ENCODE data around the gene BLOC1S6. TPM values are rescaled to one million over a fixed set of nuclear protein-coding genes. Genes with fewer than 3 reads are reported as not detected.
A peak's percentile ranks its signal among the peaks of the same experiment; 100 is the strongest.

BLOC1S6 gene
- total and polyA plus RNA-seq, 2 of the 13 experiments (the other 11 are each of a cell fraction or from before 2014, with no cell fraction given), result 11.8 to 44.3 TPM

DNA sequence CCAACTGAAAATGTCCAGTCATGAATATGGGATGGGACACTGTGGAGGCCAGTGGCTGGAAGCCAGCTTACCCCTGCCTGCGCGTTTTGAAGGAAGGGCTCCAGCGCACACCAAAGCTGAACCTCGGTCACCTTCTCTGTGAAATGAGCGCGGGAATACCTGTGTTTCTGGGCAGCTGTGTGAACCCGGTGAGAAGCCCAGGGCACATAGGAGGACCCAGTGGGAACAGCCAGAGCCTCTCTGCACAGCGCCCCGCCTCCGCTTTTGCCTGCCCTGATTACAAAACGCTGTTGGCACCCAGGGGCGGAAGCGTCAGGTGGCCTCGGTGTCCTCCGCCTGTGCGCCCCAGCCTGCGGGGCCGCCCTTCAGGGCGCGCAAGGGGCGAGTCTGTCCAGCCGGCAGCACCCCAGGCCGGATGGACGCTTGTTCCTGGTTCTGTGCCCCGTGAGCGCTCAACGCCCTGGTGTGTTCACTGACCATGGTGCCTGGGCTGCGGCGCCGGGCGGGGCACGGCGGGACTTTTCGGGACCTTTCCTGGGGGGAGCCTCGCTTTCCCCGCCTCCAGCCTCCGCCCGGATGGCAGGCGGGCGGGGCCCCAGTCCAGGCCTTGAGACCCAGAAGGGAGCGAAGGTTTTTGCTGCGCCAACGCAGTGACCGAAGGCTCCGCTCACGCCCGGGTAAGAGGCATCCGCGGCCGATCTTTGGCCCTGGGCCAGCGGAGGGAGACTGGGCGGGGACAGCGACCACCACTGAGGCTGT lies 47.4 kb downstream of the BLOC1S6 start, which contains the start of gene SQOR (continued):
- TF ChIP-seq, protein P1, sequence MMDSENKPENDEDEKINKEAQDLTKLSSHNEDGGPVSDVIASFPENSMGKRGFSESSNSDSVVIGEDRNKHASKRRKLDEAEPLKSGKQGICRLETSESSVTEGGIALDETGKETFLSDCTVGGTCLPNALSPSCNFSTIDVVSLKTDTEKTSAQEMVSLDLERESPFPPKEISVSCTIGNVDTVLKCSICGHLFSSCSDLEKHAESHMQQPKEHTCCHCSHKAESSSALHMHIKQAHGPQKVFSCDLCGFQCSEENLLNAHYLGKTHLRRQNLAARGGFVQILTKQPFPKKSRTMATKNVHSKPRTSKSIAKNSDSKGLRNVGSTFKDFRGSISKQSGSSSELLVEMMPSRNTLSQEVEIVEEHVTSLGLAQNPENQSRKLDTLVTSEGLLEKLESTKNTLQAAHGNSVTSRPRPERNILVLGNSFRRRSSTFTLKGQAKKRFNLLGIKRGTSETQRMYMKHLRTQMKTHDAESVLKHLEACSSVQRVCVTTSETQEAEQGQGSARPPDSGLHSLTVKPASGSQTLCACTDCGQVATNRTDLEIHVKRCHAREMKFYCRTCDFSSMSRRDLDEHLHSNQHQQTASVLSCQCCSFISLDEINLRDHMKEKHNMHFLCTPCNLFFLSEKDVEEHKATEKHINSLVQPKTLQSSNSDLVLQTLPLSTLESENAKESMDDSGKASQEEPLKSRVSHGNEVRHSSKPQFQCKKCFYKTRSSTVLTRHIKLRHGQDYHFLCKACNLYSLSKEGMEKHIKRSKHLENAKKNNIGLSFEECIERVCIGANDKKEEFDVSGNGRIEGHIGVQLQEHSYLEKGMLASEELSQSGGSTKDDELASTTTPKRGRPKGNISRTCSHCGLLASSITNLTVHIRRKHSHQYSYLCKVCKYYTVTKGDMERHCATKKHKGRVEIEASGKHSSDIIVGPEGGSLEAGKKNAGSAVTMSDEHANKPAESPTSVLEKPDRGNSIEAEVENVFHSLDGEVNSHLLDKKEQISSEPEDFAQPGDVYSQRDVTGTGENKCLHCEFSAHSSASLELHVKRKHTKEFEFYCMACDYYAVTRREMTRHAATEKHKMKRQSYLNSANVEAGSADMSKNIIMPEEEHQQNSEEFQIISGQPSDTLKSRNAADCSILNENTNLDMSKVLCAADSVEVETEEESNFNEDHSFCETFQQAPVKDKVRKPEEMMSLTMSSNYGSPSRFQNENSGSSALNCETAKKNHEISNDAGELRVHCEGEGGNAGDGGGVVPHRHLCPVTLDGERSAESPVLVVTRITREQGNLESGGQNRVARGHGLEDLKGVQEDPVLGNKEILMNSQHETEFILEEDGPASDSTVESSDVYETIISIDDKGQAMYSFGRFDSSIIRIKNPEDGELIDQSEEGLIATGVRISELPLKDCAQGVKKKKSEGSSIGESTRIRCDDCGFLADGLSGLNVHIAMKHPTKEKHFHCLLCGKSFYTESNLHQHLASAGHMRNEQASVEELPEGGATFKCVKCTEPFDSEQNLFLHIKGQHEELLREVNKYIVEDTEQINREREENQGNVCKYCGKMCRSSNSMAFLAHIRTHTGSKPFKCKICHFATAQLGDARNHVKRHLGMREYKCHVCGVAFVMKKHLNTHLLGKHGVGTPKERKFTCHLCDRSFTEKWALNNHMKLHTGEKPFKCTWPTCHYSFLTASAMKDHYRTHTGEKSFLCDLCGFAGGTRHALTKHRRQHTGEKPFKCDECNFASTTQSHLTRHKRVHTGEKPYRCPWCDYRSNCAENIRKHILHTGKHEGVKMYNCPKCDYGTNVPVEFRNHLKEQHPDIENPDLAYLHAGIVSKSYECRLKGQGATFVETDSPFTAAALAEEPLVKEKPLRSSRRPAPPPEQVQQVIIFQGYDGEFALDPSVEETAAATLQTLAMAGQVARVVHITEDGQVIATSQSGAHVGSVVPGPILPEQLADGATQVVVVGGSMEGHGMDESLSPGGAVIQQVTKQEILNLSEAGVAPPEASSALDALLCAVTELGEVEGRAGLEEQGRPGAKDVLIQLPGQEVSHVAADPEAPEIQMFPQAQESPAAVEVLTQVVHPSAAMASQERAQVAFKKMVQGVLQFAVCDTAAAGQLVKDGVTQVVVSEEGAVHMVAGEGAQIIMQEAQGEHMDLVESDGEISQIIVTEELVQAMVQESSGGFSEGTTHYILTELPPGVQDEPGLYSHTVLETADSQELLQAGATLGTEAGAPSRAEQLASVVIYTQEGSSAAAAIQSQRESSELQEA (CRISPR knock-in tag; IDR thresholded peaks at IDR 0.05; ENCODE audit: not compliant biosample characterization), result peak; percentile 46
- TF ChIP-seq SP2 (CRISPR knock-in tag; IDR thresholded peaks at IDR 0.05) (no peak), ZNF34 (CRISPR knock-in tag; IDR thresholded peaks at IDR 0.05; ENCODE audit: borderline replicate concordance) (no peak; the same call in 1 of the 2 replicates), ARHGAP35 (CRISPR knock-in tag; IDR thresholded peaks at IDR 0.05; ENCODE audit: borderline replicate concordance) (peak; percentile 75; the same call in 1 of the 2 replicates), RFX1 (IDR thresholded peaks at IDR 0.05) (no peak), ZNF224 (CRISPR knock-in tag; IDR thresholded peaks at IDR 0.05) (peak; percentile 26; the same call in 1 of the 2 replicates), HNRNPUL1 (IDR thresholded peaks at IDR 0.05; ENCODE audit: low read depth, low read length) (no peak), RBM22 (optimal IDR thresholded peaks at IDR 0.05; ENCODE audit: low read length) (no peak), HMGA1 (CRISPR knock-in tag; conservative IDR thresholded peaks at IDR 0.05) (no peak), ZSCAN31 (CRISPR knock-in tag; IDR thresholded peaks at IDR 0.05; ENCODE audit: low read depth) (peak; percentile 70), ZKSCAN1 (IDR thresholded peaks at IDR 0.05; ENCODE audit: low read length) (no peak), ZSCAN29 (CRISPR knock-in tag; conservative IDR thresholded peaks at IDR 0.05) (peak; percentile 88), ZNF335 (CRISPR knock-in tag; IDR thresholded peaks at IDR 0.05) (peak; percentile 33; the same call in 1 of the 2 replicates)
- TF ChIP-seq, protein P2, sequence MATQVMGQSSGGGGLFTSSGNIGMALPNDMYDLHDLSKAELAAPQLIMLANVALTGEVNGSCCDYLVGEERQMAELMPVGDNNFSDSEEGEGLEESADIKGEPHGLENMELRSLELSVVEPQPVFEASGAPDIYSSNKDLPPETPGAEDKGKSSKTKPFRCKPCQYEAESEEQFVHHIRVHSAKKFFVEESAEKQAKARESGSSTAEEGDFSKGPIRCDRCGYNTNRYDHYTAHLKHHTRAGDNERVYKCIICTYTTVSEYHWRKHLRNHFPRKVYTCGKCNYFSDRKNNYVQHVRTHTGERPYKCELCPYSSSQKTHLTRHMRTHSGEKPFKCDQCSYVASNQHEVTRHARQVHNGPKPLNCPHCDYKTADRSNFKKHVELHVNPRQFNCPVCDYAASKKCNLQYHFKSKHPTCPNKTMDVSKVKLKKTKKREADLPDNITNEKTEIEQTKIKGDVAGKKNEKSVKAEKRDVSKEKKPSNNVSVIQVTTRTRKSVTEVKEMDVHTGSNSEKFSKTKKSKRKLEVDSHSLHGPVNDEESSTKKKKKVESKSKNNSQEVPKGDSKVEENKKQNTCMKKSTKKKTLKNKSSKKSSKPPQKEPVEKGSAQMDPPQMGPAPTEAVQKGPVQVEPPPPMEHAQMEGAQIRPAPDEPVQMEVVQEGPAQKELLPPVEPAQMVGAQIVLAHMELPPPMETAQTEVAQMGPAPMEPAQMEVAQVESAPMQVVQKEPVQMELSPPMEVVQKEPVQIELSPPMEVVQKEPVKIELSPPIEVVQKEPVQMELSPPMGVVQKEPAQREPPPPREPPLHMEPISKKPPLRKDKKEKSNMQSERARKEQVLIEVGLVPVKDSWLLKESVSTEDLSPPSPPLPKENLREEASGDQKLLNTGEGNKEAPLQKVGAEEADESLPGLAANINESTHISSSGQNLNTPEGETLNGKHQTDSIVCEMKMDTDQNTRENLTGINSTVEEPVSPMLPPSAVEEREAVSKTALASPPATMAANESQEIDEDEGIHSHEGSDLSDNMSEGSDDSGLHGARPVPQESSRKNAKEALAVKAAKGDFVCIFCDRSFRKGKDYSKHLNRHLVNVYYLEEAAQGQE (IDR thresholded peaks at IDR 0.05; ENCODE audit: borderline replicate concordance in 1 of 2, low read depth in 1 of 2, low read length in 2 of 2), result no peak
- TF ChIP-seq, protein P3, sequence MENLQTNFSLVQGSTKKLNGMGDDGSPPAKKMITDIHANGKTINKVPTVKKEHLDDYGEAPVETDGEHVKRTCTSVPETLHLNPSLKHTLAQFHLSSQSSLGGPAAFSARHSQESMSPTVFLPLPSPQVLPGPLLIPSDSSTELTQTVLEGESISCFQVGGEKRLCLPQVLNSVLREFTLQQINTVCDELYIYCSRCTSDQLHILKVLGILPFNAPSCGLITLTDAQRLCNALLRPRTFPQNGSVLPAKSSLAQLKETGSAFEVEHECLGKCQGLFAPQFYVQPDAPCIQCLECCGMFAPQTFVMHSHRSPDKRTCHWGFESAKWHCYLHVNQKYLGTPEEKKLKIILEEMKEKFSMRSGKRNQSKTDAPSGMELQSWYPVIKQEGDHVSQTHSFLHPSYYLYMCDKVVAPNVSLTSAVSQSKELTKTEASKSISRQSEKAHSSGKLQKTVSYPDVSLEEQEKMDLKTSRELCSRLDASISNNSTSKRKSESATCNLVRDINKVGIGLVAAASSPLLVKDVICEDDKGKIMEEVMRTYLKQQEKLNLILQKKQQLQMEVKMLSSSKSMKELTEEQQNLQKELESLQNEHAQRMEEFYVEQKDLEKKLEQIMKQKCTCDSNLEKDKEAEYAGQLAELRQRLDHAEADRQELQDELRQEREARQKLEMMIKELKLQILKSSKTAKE (CRISPR knock-in tag; IDR thresholded peaks at IDR 0.05; ENCODE audit: borderline replicate concordance), result no peak

Measured in HepG2 (cell line).